B cell (primary cell): ENCODE data around the gene ITGB6. TPM values are rescaled to one million over a fixed set of nuclear protein-coding genes. Genes with fewer than 3 reads are reported as not detected.

Experiments
- ATAC-seq: fragments of 200-7000 bp; cut with Tn5 transposase; one replicate; pipeline ENCODE4 v1.10.0; 2021; ENCODE audit warnings: low read depth, mild to moderate bottlenecking, moderate number of reproducible peaks, moderate library complexity
- CTCF ChIA-PET: fragments of 350-600 bp; sonication (Branson Sonifier 250); formaldehyde crosslinking; loops from one replicate; lab custom pipeline; 2021; ENCODE audit warnings: antibody characterized with exemption, inconsistent platforms; lab: Charles Lee
- POLR2A ChIA-PET: fragments of 350-600 bp; sonication (Branson Sonifier 250); formaldehyde crosslinking; loops from one replicate; lab custom pipeline; 2021; ENCODE audit warnings: antibody characterized with exemption; lab: Charles Lee
- DNase-seq: peaks from one replicate; pipeline ENCODE4 v3.0.0; 2013
- H2AFZ ChIP-seq: 2 replicates; pipeline ENCODE4 v1.6.1; 2012; ENCODE audit warnings: mild to moderate bottlenecking, low read depth, low read length; ENCODE audit not compliant: insufficient read depth, poor library complexity, severe bottlenecking
- H3K27ac ChIP-seq, 2 donors: 1 replicate in 1 of 2; 2 replicates in 1 of 2; pipeline ENCODE4 v1.5.1; 2012 to 2013; ENCODE audit warnings: low read length in 2 of 2, mild to moderate bottlenecking in 2 of 2, moderate library complexity in 1 of 2
- H3K27me3 ChIP-seq, 4 experiments: fragments of 200-600 bp in 1 of 4; sonication (generic) in 1 of 4; replicated peaks in 1 of 4; 1 replicate in 2 of 4; 2 replicates in 2 of 4; pipeline versions ENCODE4 v1.6.1 to v1.7.0; 2013 to 2016; ENCODE audit warnings: low read length in 3 of 4, mild to moderate bottlenecking in 2 of 4, mixed read lengths in 1 of 4, moderate library complexity in 1 of 4; ENCODE audit not compliant: insufficient read depth in 4 of 4, control insufficient read depth in 3 of 4; ENCODE audit errors: control extremely low read depth in 1 of 4
- H3K36me3 ChIP-seq, 2 experiments: replicated peaks in 1 of 2; 1 replicate in 1 of 2; 2 replicates in 1 of 2; pipeline versions ENCODE4 v1.6.1 to v1.7.1; 2013; ENCODE audit warnings: low read length in 1 of 2; ENCODE audit not compliant: insufficient read depth in 2 of 2, control insufficient read depth in 1 of 2; ENCODE audit errors: control extremely low read depth in 1 of 2, extremely low read depth in 1 of 2
- H3K4me1 ChIP-seq, 2 donors: fragments of 200-600 bp in 1 of 2; sonication (generic) in 1 of 2; 1 replicate in 1 of 2; 2 replicates in 1 of 2; pipeline versions ENCODE4 v1.5.1 to v1.6.1; 2013 to 2017; ENCODE audit warnings: low read length in 2 of 2; ENCODE audit not compliant: control insufficient read depth in 2 of 2, insufficient read depth in 2 of 2
- H3K4me2 ChIP-seq: replicated peaks from 2 replicates; pipeline ENCODE3; 2012; ENCODE audit warnings: mild to moderate bottlenecking, low read depth, low read length; ENCODE audit not compliant: poor library complexity, severe bottlenecking
- H3K4me3 ChIP-seq, 5 experiments: fragments of 200-600 bp in 1 of 5; sonication (generic) in 1 of 5; 1 replicate in 3 of 5; 2 replicates in 2 of 5; pipeline versions ENCODE4 v1.5.1 to v1.7.0; 2011 to 2016; ENCODE audit warnings: low read length in 4 of 5, mild to moderate bottlenecking in 4 of 5, low read depth in 2 of 5, control low read depth in 1 of 5, moderate library complexity in 1 of 5; ENCODE audit not compliant: insufficient read depth in 1 of 5; ENCODE audit errors: control extremely low read depth in 1 of 5, extremely low read depth in 1 of 5
- H3K79me2 ChIP-seq: fragments of 200-600 bp; sonication (generic); one replicate; pipeline ENCODE4 v1.6.0; 2016; ENCODE audit warnings: low read length; ENCODE audit not compliant: control insufficient read depth, insufficient read depth
- H3K9ac ChIP-seq: fragments of 200-600 bp; sonication (generic); 2 replicates; pipeline ENCODE4 v1.6.1; 2017; ENCODE audit warnings: mild to moderate bottlenecking, low read length, moderate library complexity
- H3K9me3 ChIP-seq, 3 donors: one replicate each; pipeline versions ENCODE4 v1.6.1 to v1.7.1; 2013; ENCODE audit warnings: low read length in 2 of 3; ENCODE audit not compliant: control insufficient read depth in 2 of 3, insufficient read depth in 1 of 3; ENCODE audit errors: control extremely low read depth in 1 of 3
- H4K20me1 ChIP-seq: 2 replicates; pipeline ENCODE4 v1.6.0; 2012; ENCODE audit warnings: mild to moderate bottlenecking, low read length; ENCODE audit not compliant: insufficient read depth, control insufficient read depth, poor library complexity, severe bottlenecking
- H3K27ac Mint-ChIP-seq: one replicate; pipeline ENCODE4 v1.8.0; 2021; ENCODE audit warnings: mixed read lengths
- H3K27me3 Mint-ChIP-seq: one replicate; pipeline ENCODE4 v1.8.0; 2021; ENCODE audit warnings: mixed read lengths
- H3K4me1 Mint-ChIP-seq: one replicate; pipeline ENCODE4 v1.8.0; 2021; ENCODE audit warnings: mixed read lengths
- H3K4me3 Mint-ChIP-seq: one replicate; pipeline ENCODE4 v1.8.0; 2021; ENCODE audit warnings: mixed read lengths
- H3K9me3 Mint-ChIP-seq: one replicate; pipeline ENCODE4 v1.8.0; 2022; ENCODE audit warnings: mixed read lengths; ENCODE audit not compliant: insufficient read depth
- CTCF ChIP-seq: fragments of 200-600 bp; IDR thresholded peaks from one replicate; pipeline ENCODE4 v1.8.0; 2022; ENCODE audit warnings: antibody characterized with exemption, mild to moderate bottlenecking
- EZH2 ChIP-seq: IDR thresholded peaks from 2 replicates; pipeline ENCODE4 v1.6.1; 2012; ENCODE audit warnings: borderline replicate concordance, low read depth, mild to moderate bottlenecking, moderate library complexity, low read length; ENCODE audit not compliant: insufficient read depth, poor library complexity, severe bottlenecking
- WGBS: methylation state at CpG from one replicate; pipeline ENCODE4 v1.1.5; 2013; ENCODE audit warnings: missing lambda C conversion rate; ENCODE audit not compliant: insufficient coverage; 5-methylcytosine and 5-hydroxymethylcytosine counted together
- intact Hi-C: fragments of 100-400 bp; cut with micrococcal nuclease; formaldehyde crosslinking; loops from one replicate; pipeline ENCODE4 v1.10.0; 2022
- polyA plus RNA-seq: library from polyadenylated mRNA; depleted of rRNA; stranded (reverse); fragments of >200 nt; gene quantifications from 2 replicates; pipeline ENCODE4 v1.2.3, GENCODE V29; 2012
- total RNA-seq, 2 donors: library from RNA; stranded (reverse); fragments of 120-200 nt in 1 of 2; gene quantifications; 1 replicate in 1 of 2; 2 replicates in 1 of 2; pipeline versions ENCODE4 v1.2.3 to v1.2.4, GENCODE V29; 2013 to 2022

ITGB6 gene
- total and polyA plus RNA-seq, 2 donors (not counting 1 experiment from before 2014, with no cell fraction given): not detected

- Histone ChIP-seq H4K20me1 (no peaks in the 10 kb centered on the region), H3K4me1 (no peaks in the 10 kb centered on the region), H3K27ac (no peak overlapping the region), H3K79me2 (no peaks in the 10 kb centered on the region), H3K4me2 (no peak overlapping the region), H2AFZ (no peak overlapping the region), H3K9me3 (no peaks in the 10 kb centered on the region), H3K36me3 (no peaks in the 10 kb centered on the region), H3K4me3 (no peak overlapping the region), H3K27me3 (peaks cover 0 to 4% (median 0%) of the 10 kb centered on the region in 4 experiments), H3K9ac (no peak overlapping the region)
- WGBS: 90% methylated on average over 7 of the region's 12 CpGs
- no peak for TF ChIP-seq EZH2
- Mint-ChIP-seq H3K9me3 (no peaks in the 10 kb centered on the region), H3K27me3 (peaks cover 22% of the 10 kb centered on the region), H3K4me3 (no peak overlapping the region), H3K4me1 (no peaks in the 10 kb centered on the region), H3K27ac (no peak overlapping the region)
- intact Hi-C loops: no loop called here
- ChIA-PET POLR2A (no interaction called here), CTCF (no interaction called here)
- DNase-seq (no peak), ATAC-seq (no peak)
Measured at GRCh38 chr2:160126315-160126714, 73.8 kb downstream of the ITGB6 start.

GRCh38 chr2:160125828-160126227 is 74.2 kb downstream of the ITGB6 start:
- peaks cover 17% of the 10 kb centered on the region for H3K27me3 Mint-ChIP-seq
- no peak for TF ChIP-seq EZH2
- TF ChIP-seq CTCF: no peak
- no peak overlapping the region for H3K4me2 ChIP-seq
- no peaks in the 10 kb centered on the region for H4K20me1 ChIP-seq
- H3K4me3 ChIP-seq: no peak overlapping the region
- ChIA-PET CTCF (interaction anchor here (0.5 kb wide), 1 partner anchor 15 kb away, joined by 3 read pairs; no protein-coding TSS in a partner anchor), POLR2A (no interaction called here)
- no peak for ATAC-seq
- H2AFZ ChIP-seq: no peak overlapping the region
- H3K27ac Mint-ChIP-seq: no peak overlapping the region
- intact Hi-C loops: no loop called here
- no peaks in the 10 kb centered on the region for H3K79me2 ChIP-seq
- no peaks in the 10 kb centered on the region for H3K4me1 Mint-ChIP-seq
- DNase-seq: no peak
- H3K9me3 ChIP-seq: no peaks in the 10 kb centered on the region
- WGBS: 87% methylated on average over 3 of the region's 6 CpGs
- no peak overlapping the region for H3K4me3 Mint-ChIP-seq
- no peak overlapping the region for H3K27ac ChIP-seq
- no peak overlapping the region for H3K9ac ChIP-seq
- peaks cover 0 to 4% (median 0%) of the 10 kb centered on the region in 4 experiments for H3K27me3 ChIP-seq
- no peaks in the 10 kb centered on the region for H3K9me3 Mint-ChIP-seq
- no peaks in the 10 kb centered on the region for H3K36me3 ChIP-seq
- H3K4me1 ChIP-seq: no peaks in the 10 kb centered on the region
